Psoas muscle (tissue), 8 donors: ENCODE measurements around the gene ATL1. TPM values are rescaled to one million over a fixed set of nuclear protein-coding genes. Genes with fewer than 3 reads are reported as not detected.

Source experiments
- ATAC-seq, 4 donors: fragments of 200-7000 bp; cut with Tn5 transposase; one replicate each; pipeline ENCODE4 v1.9.1; 2020; ENCODE audit warnings: moderate library complexity in 3 of 4, mild to moderate bottlenecking in 2 of 4
- DNase-seq, 2 donors: peaks; one replicate each; pipeline ENCODE4 v3.0.0-alpha.2; 2020
- H3K27ac ChIP-seq: fragments of 200-600 bp; one replicate; pipeline ENCODE4 v1.8.0; 2022
- H3K27me3 ChIP-seq, 3 donors: fragments of 200-600 bp in 1 of 3; one replicate each; pipeline versions ENCODE4 v1.6.1 to v1.8.0; 2013 to 2022; ENCODE audit warnings: low read length in 2 of 3, mild to moderate bottlenecking in 2 of 3, moderate library complexity in 1 of 3; ENCODE audit not compliant: insufficient read depth in 3 of 3
- H3K36me3 ChIP-seq, 2 donors: fragments of 200-600 bp in 1 of 2; one replicate each; pipeline versions ENCODE4 v1.6.1 to v1.8.0; 2013 to 2022; ENCODE audit warnings: low read depth in 1 of 2, mild to moderate bottlenecking in 1 of 2, moderate library complexity in 1 of 2; ENCODE audit not compliant: insufficient read depth in 1 of 2
- H3K4me1 ChIP-seq: fragments of 200-600 bp; one replicate; pipeline ENCODE4 v1.8.0; 2022
- H3K4me3 ChIP-seq: fragments of 200-600 bp; one replicate; pipeline ENCODE4 v1.8.0; 2022; ENCODE audit warnings: mild to moderate bottlenecking
- H3K9me3 ChIP-seq: fragments of 200-600 bp; one replicate; pipeline ENCODE4 v1.8.0; 2022
- CTCF ChIP-seq: fragments of 200-600 bp; IDR thresholded peaks from one replicate; pipeline ENCODE4 v1.8.0; 2022; ENCODE audit warnings: antibody characterized with exemption
- WGBS, 3 donors: extraction: QIAGEN DNeasy Blood & Tissue Kit; methylation state at CpG; one replicate each; pipeline versions ENCODE4 v1.1.6 to v1.1.7; 2013; 5-methylcytosine and 5-hydroxymethylcytosine counted together
- intact Hi-C, 2 donors: fragments of 100-400 bp; cut with DNase I; formaldehyde crosslinking; loops; one replicate each; pipeline versions ENCODE4 v1.11.0 to v1.14.2; 2022
- polyA plus RNA-seq, 3 donors: library from polyadenylated mRNA; stranded (reverse); fragments of 200-250 nt; gene quantifications; one replicate each; pipeline ENCODE4 v1.2.3, GENCODE V29; 2013
- total RNA-seq, 4 donors: library from RNA; stranded (reverse); fragmentation: NEBNext Ultra II Directional in 2 of 4; extraction: Animal tissue kit (Norgen Biotek cat#: 25700) in 2 of 4; gene quantifications; one replicate each; pipeline versions ENCODE4 v1.2.1 to v1.2.4, GENCODE V29; 2021 to 2023
- donor health status: healthy with polysubstance abuse.
- donor health status: DM: no; HTN: no; CAD: no; lungs with moderate emphysema.
- donor health status: Bipolar disorder and iron deficiency.
- donor health status: healthy.
- donor health status: DM: yes; HTN: yes; CAD: no.
- donor health status: DM: no; HTN: no; CAD: no.
- donor health status: DM: no; HTN: no; CAD: no.
- donor health status: DM: yes; HTN: yes; CAD: no.

Gene ATL1
- total and polyA plus RNA-seq, 7 donors: 0.43 to 1.4 (median 0.64) TPM

GRCh38 chr14:50669441-50669986 lies 109.6 kb downstream of the ATL1 start:
- intact Hi-C loops: loop anchor here (5.0 to 10.0 kb wide), 2 partner anchors 55 to 67 kb away; no protein-coding TSS in a partner anchor

GRCh38 chr14:50670196-50670865 lies 110.4 kb downstream of the ATL1 start:
- Histone ChIP-seq H3K27ac (no peak overlapping the region), H3K36me3 (no peaks in the 10 kb centered on the region), H3K4me3 (no peak overlapping the region), H3K9me3 (no peaks in the 10 kb centered on the region), H3K4me1 (peaks cover 12% of the 10 kb centered on the region), H3K27me3 (no peaks in the 10 kb centered on the region)
- no peak for TF ChIP-seq CTCF
- intact Hi-C loops: no loop called here
- WGBS, 3 donors: 84 to 87% (median 86%) methylated on average over 10 of the region's 10 CpGs
- DNase-seq (no peak), ATAC-seq (no peak)

More at GRCh38 chr14:50669441-50669986, 109.6 kb downstream of the ATL1 start:
- Histone ChIP-seq H3K4me1 (peaks cover 12% of the 10 kb centered on the region), H3K9me3 (no peaks in the 10 kb centered on the region), H3K36me3 (peaks cover 0 to 5% of the 10 kb centered on the region in 2 donors), H3K27me3 (no peaks in the 10 kb centered on the region), H3K27ac (no peak overlapping the region), H3K4me3 (no peak overlapping the region)
- ATAC-seq (no peak), DNase-seq (no peak)
- TF ChIP-seq CTCF: no peak
- 64 to 88% (median 73%) methylated on average over 4 of the region's 4 CpGs for WGBS, 3 donors

GRCh38 chr14:50670866-50671256 lies 110.9 kb downstream of the ATL1 start:
- TF ChIP-seq CTCF: no peak
- Histone ChIP-seq H3K9me3 (no peaks in the 10 kb centered on the region), H3K36me3 (no peaks in the 10 kb centered on the region), H3K27ac (no peak overlapping the region), H3K27me3 (no peaks in the 10 kb centered on the region), H3K4me1 (peaks cover 6% of the 10 kb centered on the region), H3K4me3 (no peak overlapping the region)
- no peak for ATAC-seq
- DNase-seq: no peak
- WGBS, 3 donors: 85 to 93% (median 92%) methylated on average over 6 of the region's 6 CpGs
- intact Hi-C loops: no loop called here

- WGBS, 3 donors: 70 to 77% (median 75%) methylated on average over 2 of the region's 2 CpGs
- no peak for TF ChIP-seq CTCF
- no peaks in the 10 kb centered on the region for H3K27me3 ChIP-seq
Measured at GRCh38 chr14:50675597-50675996, 115.7 kb downstream of the ATL1 start.

More at GRCh38 chr14:50675597-50675996, 115.7 kb downstream of the ATL1 start:
- H3K27ac ChIP-seq: no peak overlapping the region
- H3K9me3 ChIP-seq: no peaks in the 10 kb centered on the region
- no peaks in the 10 kb centered on the region for H3K36me3 ChIP-seq
- ATAC-seq (no peak), DNase-seq (no peak)
- H3K4me3 ChIP-seq: no peak overlapping the region
- H3K4me1 ChIP-seq: no peaks in the 10 kb centered on the region
- intact Hi-C loops: no loop called here
